Liver (tissue), 9 donors: Measurements from ENCODE around the gene ZNF18. TPM values are rescaled to one million over a fixed set of nuclear protein-coding genes. Genes with fewer than 3 reads are reported as not detected.

Source experiments
- DNase-seq: peaks from one replicate; pipeline ENCODE4 v3.0.0-alpha.2; 2017; ENCODE audit warnings: low spot score
- H3K27ac ChIP-seq, 2 donors: one replicate each; pipeline ENCODE4 v1.7.0; 2013; ENCODE audit warnings: inconsistent platforms in 2 of 2, low read length in 2 of 2, control low read depth in 1 of 2, low read depth in 1 of 2, mild to moderate bottlenecking in 1 of 2
- H3K27me3 ChIP-seq, 4 donors: one replicate each; pipeline versions ENCODE4 v1.6.1 to v1.7.0; 2013; ENCODE audit warnings: low read length in 3 of 4, inconsistent platforms in 1 of 4, mild to moderate bottlenecking in 1 of 4, moderate library complexity in 1 of 4; ENCODE audit not compliant: control insufficient read depth in 4 of 4, insufficient read depth in 4 of 4
- H3K36me3 ChIP-seq, 4 donors: one replicate each; pipeline versions ENCODE4 v1.6.1 to v1.7.0; 2013; ENCODE audit warnings: low read length in 3 of 4, mild to moderate bottlenecking in 3 of 4, low read depth in 1 of 4, moderate library complexity in 1 of 4; ENCODE audit not compliant: control insufficient read depth in 4 of 4, insufficient read depth in 3 of 4
- H3K4me1 ChIP-seq, 4 donors: one replicate each; pipeline versions ENCODE4 v1.6.1 to v1.7.0; 2013; ENCODE audit warnings: low read length in 3 of 4, mild to moderate bottlenecking in 3 of 4, moderate library complexity in 1 of 4; ENCODE audit not compliant: control insufficient read depth in 4 of 4, insufficient read depth in 4 of 4
- H3K4me3 ChIP-seq, 3 donors: one replicate each; pipeline versions ENCODE4 v1.6.1 to v1.7.0; 2013; ENCODE audit warnings: low read length in 3 of 3, control low read depth in 1 of 3, low read depth in 1 of 3, mild to moderate bottlenecking in 1 of 3
- H3K9ac ChIP-seq, 2 donors: one replicate each; pipeline ENCODE4 v1.7.0; 2013; ENCODE audit warnings: low read length in 2 of 2, mild to moderate bottlenecking in 2 of 2, moderate library complexity in 2 of 2, control low read depth in 1 of 2, low read depth in 1 of 2
- H3K9me3 ChIP-seq, 4 donors: one replicate each; pipeline versions ENCODE4 v1.6.1 to v1.7.0; 2013; ENCODE audit warnings: low read length in 3 of 4; ENCODE audit not compliant: control insufficient read depth in 4 of 4
- ATF3 ChIP-seq: IDR thresholded peaks from 2 replicates; pipeline ENCODE4 v1.6.1; 2016; ENCODE audit warnings: antibody characterized with exemption
- CTCF ChIP-seq: fragments of 150-350 bp; IDR thresholded peaks from 2 replicates; pipeline ENCODE4 v1.5.1; 2017; ENCODE audit warnings: improper control_type of control experiment, low read depth, low read length; ENCODE audit not compliant: missing input control
- EGR1 ChIP-seq, 2 donors: IDR thresholded peaks; 2 replicates each; pipeline ENCODE4 v1.6.1; 2016 to 2018; ENCODE audit warnings: antibody characterized with exemption in 2 of 2, low read depth in 2 of 2
- FOXA1 ChIP-seq: IDR thresholded peaks from 2 replicates; pipeline ENCODE4 v1.6.1; 2016; ENCODE audit warnings: antibody characterized with exemption
- FOXA2 ChIP-seq: IDR thresholded peaks from 2 replicates; pipeline ENCODE4 v1.6.1; 2016; ENCODE audit warnings: antibody characterized with exemption
- HNF4A ChIP-seq, 2 donors: conservative IDR thresholded peaks; 2 replicates each; pipeline ENCODE4 v1.6.1; 2016; ENCODE audit warnings: antibody characterized with exemption in 2 of 2, mild to moderate bottlenecking in 2 of 2
- HNF4G ChIP-seq: IDR thresholded peaks from 2 replicates; pipeline ENCODE4 v1.6.1; 2016; ENCODE audit warnings: antibody characterized with exemption
- MAX ChIP-seq: IDR thresholded peaks from 2 replicates; pipeline ENCODE4 v1.6.1; 2016; ENCODE audit warnings: antibody characterized with exemption
- NR2F2 ChIP-seq: IDR thresholded peaks from 2 replicates; pipeline ENCODE4 v1.6.1; 2016; ENCODE audit warnings: antibody characterized with exemption
- RAD21 ChIP-seq, 2 donors: IDR thresholded peaks; 2 replicates each; pipeline ENCODE4 v1.6.1; 2016; ENCODE audit warnings: antibody characterized with exemption in 2 of 2, mild to moderate bottlenecking in 2 of 2
- REST ChIP-seq: IDR thresholded peaks from 2 replicates; pipeline ENCODE4 v1.6.1; 2016; ENCODE audit warnings: antibody characterized with exemption, mild to moderate bottlenecking
- RXRA ChIP-seq, 2 donors: IDR thresholded peaks; 2 replicates each; pipeline ENCODE4 v1.6.1; 2017 to 2018; ENCODE audit warnings: antibody characterized with exemption in 2 of 2, mild to moderate bottlenecking in 1 of 2
- SP1 ChIP-seq: IDR thresholded peaks from 2 replicates; pipeline ENCODE4 v1.6.1; 2018; ENCODE audit warnings: antibody characterized with exemption, mild to moderate bottlenecking
- TAF1 ChIP-seq: conservative IDR thresholded peaks from 2 replicates; pipeline ENCODE4 v1.6.1; 2016; ENCODE audit warnings: antibody characterized with exemption, mild to moderate bottlenecking
- YY1 ChIP-seq: IDR thresholded peaks from 2 replicates; pipeline ENCODE4 v1.6.1; 2016; ENCODE audit warnings: antibody characterized with exemption, mild to moderate bottlenecking
- ZBTB33 ChIP-seq: IDR thresholded peaks from 2 replicates; pipeline ENCODE4 v1.6.1; 2016; ENCODE audit warnings: antibody characterized with exemption
- WGBS: extraction: QIAGEN DNeasy Blood & Tissue Kit; methylation state at CpG from one replicate; pipeline ENCODE4 v1.1.7; 2013; 5-methylcytosine and 5-hydroxymethylcytosine counted together
- polyA plus RNA-seq, 2 donors: library from polyadenylated mRNA; stranded (reverse) in 1 of 2; unstranded in 1 of 2; fragments of 200-250 nt in 1 of 2; fragments of >200 nt in 1 of 2; fragmentation: Nextera tagmentation in 1 of 2; extraction: Ambion mirVana in 1 of 2; gene quantifications; one replicate each; pipeline versions ENCODE4 v1.2.1 to v1.2.3, GENCODE V29; 2013 to 2015
- total RNA-seq, 2 donors: library from RNA; depleted of rRNA; stranded (reverse); fragments of >200 nt; gene quantifications; one replicate each; pipeline ENCODE4 v1.2.3, GENCODE V29; 2014
- donor health status: healthy.
- donor health status: healthy.
- donor health status: healthy.
- donor health status: healthy.
- donor health status: healthy.

The ZNF18 gene
- total and polyA plus RNA-seq, 4 donors: 2.1 to 4.5 (median 3.5) TPM

- no peaks in the 10 kb centered on the region for H3K36me3 ChIP-seq
- no peak overlapping the region for H3K27ac ChIP-seq
- H3K9me3 ChIP-seq: peaks cover 0 to 4% (median 1%) of the 10 kb centered on the region in 4 donors
- peaks cover 0 to 5% (median 4%) of the 10 kb centered on the region in 4 donors for H3K4me1 ChIP-seq
- no peak overlapping the region for H3K9ac ChIP-seq
- DNase-seq: no peak
- H3K27me3 ChIP-seq: no peaks in the 10 kb centered on the region
- 71% methylated on average over 6 of the region's 6 CpGs for WGBS
- TF ChIP-seq MAX: no peak
- TF ChIP-seq RAD21 (IDR thresholded peaks at IDR 0.05): no peak
- no peak for TF ChIP-seq ATF3
- TF ChIP-seq RXRA (IDR thresholded peaks at IDR 0.05): no peak
- TF ChIP-seq HNF4G: no peak
- no peak for TF ChIP-seq HNF4A (conservative IDR thresholded peaks at IDR 0.05)
- TF ChIP-seq YY1: no peak
- no peak for TF ChIP-seq EGR1 (IDR thresholded peaks at IDR 0.05; ENCODE audit: low read depth in 2 of 2)
- no peak overlapping the region for H3K4me3 ChIP-seq
These were observed 48.5 kb downstream of the ZNF18 start for GRCh38 chr17:11948789-11949188.

GRCh38 chr17:11944587-11944986, 52.7 kb downstream of the ZNF18 start:
- TF ChIP-seq SP1 (no peak), ZBTB33 (no peak), EGR1 (IDR thresholded peaks at IDR 0.05; ENCODE audit: low read depth in 2 of 2) (no peak), CTCF (no peak), NR2F2 (no peak), FOXA1 (no peak), FOXA2 (no peak), REST (no peak), TAF1 (no peak), ATF3 (no peak), MAX (no peak), HNF4A (conservative IDR thresholded peaks at IDR 0.05) (no peak), HNF4G (no peak)
- Histone ChIP-seq H3K4me1 (peaks cover 0 to 8% (median 6%) of the 10 kb centered on the region in 4 donors), H3K27ac (no peak overlapping the region), H3K4me3 (no peak overlapping the region), H3K27me3 (no peaks in the 10 kb centered on the region), H3K9ac (no peak overlapping the region), H3K36me3 (no peaks in the 10 kb centered on the region), H3K9me3 (no peaks in the 10 kb centered on the region)
- DNase-seq: no peak
- 87% methylated on average over 3 of the region's 3 CpGs for WGBS
